Immature natural killer cell (primary cell): ENCODE data around the gene TMEM61. TPM values are rescaled to one million over a fixed set of nuclear protein-coding genes. Genes with fewer than 3 reads are reported as not detected.
A peak's percentile ranks its signal among the peaks of the same experiment; 100 is the strongest.

Experiments used
- DNase-seq, 3 donors: peaks; one replicate each; pipeline ENCODE4 v3.0.0; 2022; ENCODE audit warnings: mixed read lengths in 1 of 3
- H3K27ac Mint-ChIP-seq, 6 donors: one replicate each; pipeline ENCODE4 v1.8.0; 2020; ENCODE audit warnings: mixed read lengths in 6 of 6, mild to moderate bottlenecking in 5 of 6, inconsistent platforms in 4 of 6, moderate library complexity in 3 of 6
- H3K27me3 Mint-ChIP-seq, 3 donors: one replicate each; pipeline ENCODE4 v1.8.0; 2020 to 2021; ENCODE audit warnings: low read depth in 3 of 3, mild to moderate bottlenecking in 3 of 3, mixed read lengths in 3 of 3, moderate library complexity in 3 of 3, inconsistent platforms in 1 of 3
- H3K36me3 Mint-ChIP-seq, 3 donors: one replicate each; pipeline ENCODE4 v1.8.0; 2020; ENCODE audit warnings: mixed read lengths in 3 of 3, inconsistent platforms in 2 of 3, mild to moderate bottlenecking in 2 of 3
- H3K4me1 Mint-ChIP-seq, 2 donors: one replicate each; pipeline ENCODE4 v1.8.0; 2020; ENCODE audit warnings: inconsistent platforms in 2 of 2, mild to moderate bottlenecking in 2 of 2, mixed read lengths in 2 of 2, moderate library complexity in 1 of 2
- H3K4me3 Mint-ChIP-seq, 5 donors: one replicate each; pipeline ENCODE4 v1.8.0; 2020; ENCODE audit warnings: mild to moderate bottlenecking in 5 of 5, mixed read lengths in 5 of 5, inconsistent platforms in 3 of 5, moderate library complexity in 3 of 5
- H3K9me3 Mint-ChIP-seq, 6 donors: one replicate each; pipeline ENCODE4 v1.8.0; 2020; ENCODE audit warnings: mild to moderate bottlenecking in 6 of 6, mixed read lengths in 6 of 6, inconsistent platforms in 4 of 6, moderate library complexity in 3 of 6
- polyA plus RNA-seq, 3 donors: library from polyadenylated mRNA; unstranded; fragments of 300-500 nt; fragmentation: Illumina TruSeq; gene quantifications; one replicate each; pipeline ENCODE4 v1.2.3, GENCODE V29; 2021

TMEM61 gene
- polyA plus RNA-seq, 3 donors from 2014 or later, result not detected

DNA sequence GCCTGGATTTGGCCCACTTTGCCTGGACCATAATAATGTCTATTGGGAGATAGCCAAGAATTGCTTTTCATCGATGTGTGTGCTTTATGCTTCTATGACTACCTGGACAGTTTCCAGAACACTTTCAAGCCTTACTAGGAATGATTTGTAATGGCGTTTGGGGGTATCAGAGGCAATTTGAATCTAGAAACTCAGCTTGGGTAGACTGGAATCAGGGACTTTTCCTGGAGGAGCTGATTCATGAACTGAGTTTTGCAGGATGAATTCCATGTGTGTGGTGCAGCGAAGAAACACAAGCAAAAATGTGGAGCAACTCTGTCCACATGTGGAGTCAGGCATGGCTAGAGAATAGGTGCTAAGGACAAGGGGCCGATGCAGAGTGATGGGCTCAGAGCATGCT is 11.9 kb upstream of the TMEM61 start:
- Mint-ChIP-seq H3K27me3 (peaks cover 0 to 10% (median 1%) of the 10 kb centered on the region in 3 donors), H3K4me3 (no peak overlapping the region), H3K9me3 (peaks cover 0 to 1% (median 0%) of the 10 kb centered on the region in 6 donors), H3K36me3 (no peaks in the 10 kb centered on the region), H3K4me1 (peaks cover 8 to 9% of the 10 kb centered on the region in 2 donors), H3K27ac (no peak overlapping the region)
- DNase-seq, result no peak

DNA sequence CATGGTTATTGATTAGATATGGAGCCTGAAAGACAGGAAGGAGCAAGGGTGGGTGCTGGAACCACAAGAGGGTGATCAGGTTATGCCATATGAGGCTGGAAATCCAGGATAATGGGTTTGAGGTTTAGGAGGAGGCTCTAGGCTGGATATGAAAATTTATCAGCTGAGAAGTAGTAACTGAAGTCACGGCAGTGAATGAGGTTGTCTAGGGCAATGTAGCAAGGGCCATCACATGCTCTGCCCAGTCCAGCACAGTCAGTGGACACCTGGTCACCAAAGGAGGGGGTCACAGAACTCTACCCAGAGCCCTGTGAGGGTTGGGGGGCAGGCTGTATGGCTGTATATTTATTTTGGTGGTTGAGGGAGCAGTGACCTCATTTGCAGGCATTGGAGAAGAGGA is 10.5 kb upstream of the TMEM61 start:
- H3K27me3 Mint-ChIP-seq, result peaks cover 0 to 10% (median 2%) of the 10 kb centered on the region in 3 donors
- no peaks in the 10 kb centered on the region for H3K36me3 Mint-ChIP-seq
- H3K4me3 Mint-ChIP-seq, result no peak overlapping the region
- peaks cover 8 to 9% of the 10 kb centered on the region in 2 donors for H3K4me1 Mint-ChIP-seq
- no peak overlapping the region for H3K27ac Mint-ChIP-seq
- peaks cover 0 to 1% (median 0%) of the 10 kb centered on the region in 6 donors for H3K9me3 Mint-ChIP-seq
- no peak for DNase-seq

- Mint-ChIP-seq H3K9me3 (peaks cover 0 to 1% (median 0%) of the 10 kb centered on the region in 6 donors), H3K36me3 (no peaks in the 10 kb centered on the region), H3K27me3 (peaks cover 0 to 10% (median 3%) of the 10 kb centered on the region in 3 donors), H3K4me1 (peaks cover 5 to 6% of the 10 kb centered on the region in 2 donors), H3K4me3 (no peak overlapping the region), H3K27ac (no peak overlapping the region)
- no peak for DNase-seq
These were observed 9.5 kb upstream of the TMEM61 start for GRCh38 chr1:54970901-54971300.

- DNase-seq, result no peak
- H3K27me3 Mint-ChIP-seq, result peaks cover 0 to 10% (median 3%) of the 10 kb centered on the region in 3 donors
- H3K4me3 Mint-ChIP-seq, result no peak overlapping the region
- H3K9me3 Mint-ChIP-seq, result peaks cover 0 to 1% (median 0%) of the 10 kb centered on the region in 6 donors
- H3K27ac Mint-ChIP-seq, result no peak overlapping the region
- no peaks in the 10 kb centered on the region for H3K36me3 Mint-ChIP-seq
- peaks cover under 1 to 2% of the 10 kb centered on the region in 2 donors for H3K4me1 Mint-ChIP-seq
These were observed 9.1 kb upstream of the TMEM61 start for GRCh38 chr1:54971317-54971791.

- Mint-ChIP-seq H3K36me3 (no peaks in the 10 kb centered on the region), H3K4me1 (no peaks in the 10 kb centered on the region), H3K27ac (no peak overlapping the region), H3K4me3 (no peak overlapping the region), H3K9me3 (peaks cover 0 to 1% (median 0%) of the 10 kb centered on the region in 6 donors), H3K27me3 (peaks cover 0 to 10% (median 3%) of the 10 kb centered on the region in 3 donors)
- DNase-seq, result no peak
These were observed 8.0 kb upstream of the TMEM61 start for GRCh38 chr1:54972436-54972835.

DNA sequence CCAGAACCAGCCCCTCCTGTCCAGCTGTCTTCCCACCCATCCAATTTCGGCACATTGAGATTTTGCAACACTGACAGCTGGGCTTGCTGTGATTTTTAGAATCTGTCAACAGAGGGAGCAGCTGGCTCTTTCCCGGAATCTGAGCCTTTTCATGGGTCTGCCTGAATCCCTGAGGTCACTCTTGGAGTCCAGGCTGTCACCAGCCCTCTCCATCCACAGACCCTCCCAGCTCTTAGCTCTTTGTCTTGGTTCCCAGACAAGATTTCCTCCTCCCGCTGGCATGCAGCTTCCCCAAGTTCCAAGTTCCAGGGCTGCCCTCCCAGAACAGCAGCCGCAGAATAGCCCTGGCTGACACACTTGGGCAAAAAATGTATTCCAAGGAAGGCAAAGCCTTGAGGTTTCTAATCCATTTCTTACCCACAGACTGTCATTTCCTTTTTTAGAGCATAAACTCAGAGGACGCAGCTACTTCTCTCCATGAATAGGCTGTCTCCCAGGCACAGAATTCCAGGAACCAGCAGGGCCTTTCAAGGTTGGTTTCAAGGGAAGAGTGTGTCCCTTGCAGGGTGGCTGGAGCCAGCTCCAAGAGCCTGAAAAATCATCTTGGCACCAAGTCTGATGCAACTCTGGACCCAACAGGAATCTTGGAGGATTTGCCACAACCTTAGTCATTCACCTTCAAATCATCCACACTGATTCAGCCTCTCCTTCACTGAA is 7.1 kb upstream of the TMEM61 start:
- Mint-ChIP-seq H3K4me1 (no peaks in the 10 kb centered on the region), H3K27me3 (peaks cover 0 to 10% (median 6%) of the 10 kb centered on the region in 3 donors), H3K4me3 (no peak overlapping the region), H3K36me3 (no peaks in the 10 kb centered on the region), H3K9me3 (peaks cover 0 to 1% (median 0%) of the 10 kb centered on the region in 6 donors), H3K27ac (no peak overlapping the region)
- DNase-seq, result no peak

DNA sequence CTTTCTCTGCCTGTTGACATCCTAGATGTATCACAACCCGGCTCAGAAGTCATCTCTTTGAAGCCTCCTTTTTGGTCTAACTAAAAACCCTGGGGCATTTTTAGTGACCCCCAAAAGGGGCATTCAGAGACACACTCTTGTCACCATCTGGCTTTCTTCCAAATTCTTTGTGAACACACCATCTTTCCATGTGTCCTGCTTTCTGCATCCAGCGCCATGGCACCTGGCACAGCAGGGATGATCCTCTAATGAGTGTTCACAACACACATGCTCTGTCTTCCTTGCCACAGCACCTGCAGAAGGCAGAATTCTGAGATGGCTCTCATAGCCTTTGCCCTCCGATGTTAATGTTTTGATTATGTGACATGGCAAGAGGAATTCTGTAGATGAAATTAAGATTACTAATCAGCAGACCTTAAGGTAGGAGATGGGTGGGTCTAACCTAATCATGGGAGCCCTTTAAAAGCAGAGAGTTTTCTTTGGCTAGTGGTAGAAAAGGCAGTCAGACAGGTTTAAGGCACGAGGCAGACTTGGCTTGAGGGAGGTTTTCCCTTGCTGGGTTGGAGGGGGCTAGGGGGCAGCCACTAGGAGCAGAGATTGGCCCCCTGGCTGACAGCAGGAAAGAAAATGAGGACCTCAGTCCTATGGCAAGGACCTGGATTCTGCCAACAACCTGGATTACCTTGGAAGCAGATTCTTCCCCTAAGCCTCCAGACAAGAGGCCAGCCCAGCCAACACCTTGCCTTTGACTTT is 4.9 kb upstream of the TMEM61 start:
- Mint-ChIP-seq H3K27me3 (peaks cover 0 to 10% (median 6%) of the 10 kb centered on the region in 3 donors), H3K27ac (no peak overlapping the region), H3K4me1 (no peaks in the 10 kb centered on the region), H3K9me3 (no peaks in the 10 kb centered on the region), H3K36me3 (no peaks in the 10 kb centered on the region), H3K4me3 (no peak overlapping the region)
- no peak for DNase-seq

DNA sequence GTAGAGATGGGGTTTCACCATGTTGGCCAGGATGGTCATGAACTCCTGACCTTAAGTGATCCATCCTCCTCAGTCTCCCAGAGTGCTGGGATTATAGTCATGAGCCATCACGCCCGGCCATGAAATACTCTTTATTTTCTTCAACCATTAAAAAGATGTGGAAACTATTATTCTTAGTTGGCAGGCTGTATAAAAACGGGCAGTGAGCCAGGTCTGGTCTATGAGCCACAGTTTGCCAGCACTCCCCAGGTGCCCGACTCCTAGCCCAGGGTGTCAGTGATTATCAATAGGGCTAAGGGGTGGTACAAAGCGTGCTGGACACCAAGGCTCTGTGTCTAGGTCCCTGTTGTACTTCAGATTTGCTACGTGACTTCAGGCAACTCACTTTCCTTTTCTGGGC is 3.7 kb upstream of the TMEM61 start:
- Mint-ChIP-seq H3K4me3 (no peak overlapping the region), H3K27ac (no peak overlapping the region), H3K9me3 (no peaks in the 10 kb centered on the region), H3K4me1 (no peaks in the 10 kb centered on the region), H3K36me3 (no peaks in the 10 kb centered on the region), H3K27me3 (peaks cover 0 to 11% (median 9%) of the 10 kb centered on the region in 3 donors)
- DNase-seq, result no peak

- DNase-seq, result no peak
- H3K4me1 Mint-ChIP-seq, result no peaks in the 10 kb centered on the region
These were observed 2.7 kb upstream of the TMEM61 start for GRCh38 chr1:54977533-54978297.

DNA sequence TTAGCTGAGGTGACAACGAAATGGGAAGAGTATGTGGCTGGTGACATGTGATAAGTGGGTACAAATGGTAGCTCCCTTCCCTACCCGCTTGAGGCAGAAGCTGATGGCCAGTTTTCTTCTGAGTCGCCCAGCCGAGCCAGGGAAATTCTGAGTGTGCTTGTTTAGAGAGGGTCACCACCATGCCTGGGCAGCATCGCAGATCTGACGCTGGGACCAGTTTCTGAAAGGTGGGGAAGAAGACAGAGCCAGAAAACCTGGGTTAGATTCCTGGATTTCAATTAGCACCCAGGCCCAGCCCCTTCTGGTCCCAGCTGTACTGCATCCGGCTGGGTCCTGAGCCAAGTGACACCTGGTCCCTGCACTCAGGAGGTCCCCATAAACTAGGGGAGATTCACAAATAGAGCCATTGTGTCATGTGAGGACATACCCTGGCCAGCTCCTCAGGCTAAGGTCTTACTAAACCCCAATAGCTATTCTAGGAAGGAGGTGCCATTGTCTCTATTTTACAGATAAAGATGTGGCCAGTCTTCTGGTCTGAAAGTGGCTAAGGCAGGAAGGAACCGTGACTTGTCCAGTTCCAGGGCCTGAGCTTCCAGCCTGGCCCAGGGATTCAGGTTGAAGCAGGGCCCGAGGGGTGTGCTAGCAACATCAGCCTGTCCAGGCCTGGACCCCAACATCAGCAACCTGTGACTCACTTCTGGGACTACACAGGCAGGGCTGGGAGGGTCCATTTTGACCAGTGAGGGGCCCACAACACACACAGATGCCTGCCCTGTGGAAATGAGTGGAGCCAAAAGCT is 1.7 kb upstream of the TMEM61 start:
- H3K27me3 Mint-ChIP-seq, result peaks cover 0 to 17% (median 12%) of the 10 kb centered on the region in 3 donors
- H3K9me3 Mint-ChIP-seq, result no peaks in the 10 kb centered on the region
- no peak for DNase-seq
- no peak overlapping the region for H3K27ac Mint-ChIP-seq
- H3K4me1 Mint-ChIP-seq, result no peaks in the 10 kb centered on the region
- H3K36me3 Mint-ChIP-seq, result no peaks in the 10 kb centered on the region
- no peak overlapping the region for H3K4me3 Mint-ChIP-seq

More at GRCh38 chr1:54977533-54978297, 2.7 kb upstream of the TMEM61 start:
- Mint-ChIP-seq H3K9me3 (no peaks in the 10 kb centered on the region), H3K36me3 (no peaks in the 10 kb centered on the region), H3K27me3 (peaks cover 0 to 17% (median 11%) of the 10 kb centered on the region in 3 donors), H3K27ac (peak overlapping the region in 1 of 6 donors; percentile 1), H3K4me3 (no peak overlapping the region)

GRCh38 chr1:54979327-54979891 is 1.0 kb upstream of the TMEM61 start:
- H3K9me3 Mint-ChIP-seq, result no peaks in the 10 kb centered on the region
- no peak overlapping the region for H3K27ac Mint-ChIP-seq
- no peak overlapping the region for H3K4me3 Mint-ChIP-seq
- DNase-seq, result no peak
- H3K27me3 Mint-ChIP-seq, result peaks cover 0 to 17% (median 11%) of the 10 kb centered on the region in 3 donors
- no peaks in the 10 kb centered on the region for H3K4me1 Mint-ChIP-seq
- no peaks in the 10 kb centered on the region for H3K36me3 Mint-ChIP-seq

DNA sequence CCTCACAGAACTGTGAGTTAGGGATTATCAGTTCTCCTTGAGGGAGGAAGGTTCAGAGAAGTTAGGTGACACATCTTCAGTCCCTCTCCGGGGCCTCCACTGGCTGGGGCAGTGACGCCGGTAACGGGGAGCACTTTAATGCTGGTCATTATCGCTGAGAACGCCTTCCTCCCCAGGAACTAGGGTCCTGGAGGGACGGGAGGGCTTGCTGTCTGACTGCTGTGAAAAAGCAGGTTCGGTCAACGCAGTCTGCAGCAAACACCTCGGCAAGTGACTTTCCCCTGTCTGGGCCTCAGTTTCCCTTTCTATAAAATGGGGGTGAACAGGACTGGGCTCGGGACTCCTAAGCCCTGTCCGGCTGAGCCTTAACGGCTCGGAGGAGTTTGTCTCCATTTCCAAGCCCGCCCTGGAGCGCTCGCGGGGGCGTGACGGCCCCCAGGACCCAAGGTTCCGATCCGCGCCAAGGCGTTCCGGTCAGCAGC is 341 bp upstream of the TMEM61 start:
- Mint-ChIP-seq H3K27me3 (peaks cover 0 to 19% (median 10%) of the 10 kb centered on the region in 3 donors), H3K4me1 (no peaks in the 10 kb centered on the region), H3K27ac (no peak overlapping the region), H3K36me3 (no peaks in the 10 kb centered on the region), H3K4me3 (no peak overlapping the region), H3K9me3 (no peaks in the 10 kb centered on the region)
- no peak for DNase-seq

GRCh38 chr1:54981466-54981865 is 1.0 kb downstream of the TMEM61 start:
- Mint-ChIP-seq H3K4me1 (no peaks in the 10 kb centered on the region), H3K4me3 (no peak overlapping the region), H3K36me3 (no peaks in the 10 kb centered on the region), H3K9me3 (no peaks in the 10 kb centered on the region), H3K27me3 (peaks cover 0 to 19% (median 9%) of the 10 kb centered on the region in 3 donors), H3K27ac (no peak overlapping the region)
- no peak for DNase-seq
